Vagina (tissue), 2 donors: ENCODE measurements around the gene ISG15. TPM values are rescaled to one million over a fixed set of nuclear protein-coding genes. Genes with fewer than 3 reads are reported as not detected.

Experiments
- DNase-seq, 2 donors: peaks; one replicate each; pipeline ENCODE4 v3.0.0-alpha.2; 2017; ENCODE audit errors: extremely low spot score in 2 of 2
- H3K27ac ChIP-seq: fragments of 200-600 bp; sonication (generic); one replicate; pipeline ENCODE4 v1.5.1; 2019
- H3K27me3 ChIP-seq: fragments of 200-600 bp; sonication (generic); one replicate; pipeline ENCODE4 v1.5.1; 2019
- H3K36me3 ChIP-seq, 2 donors: fragments of 200-600 bp; sonication (generic); one replicate each; pipeline ENCODE4 v1.5.1; 2017 to 2019
- H3K4me1 ChIP-seq: fragments of 200-600 bp; sonication (generic); one replicate; pipeline ENCODE4 v1.5.1; 2019
- H3K4me3 ChIP-seq, 2 donors: fragments of 200-600 bp; sonication (generic); 1 replicate in 1 of 2; 2 replicates in 1 of 2; pipeline ENCODE4 v1.5.1; 2016 to 2019
- H3K9me3 ChIP-seq: fragments of 200-600 bp; sonication (generic); one replicate; pipeline ENCODE4 v1.5.1; 2019
- POLR2A ChIP-seq, 2 donors: fragments of 450-650 bp; IDR thresholded peaks; one replicate each; pipeline ENCODE4 v1.6.1; 2017; ENCODE audit warnings: antibody characterized with exemption in 2 of 2, mild to moderate bottlenecking in 2 of 2, moderate library complexity in 2 of 2
- POLR2AphosphoS5 ChIP-seq, 2 donors: sonication (generic); formaldehyde crosslinking; IDR thresholded peaks; one replicate each; pipeline ENCODE4 v1.9.0; 2017; ENCODE audit warnings: antibody characterized with exemption in 2 of 2, mild to moderate bottlenecking in 2 of 2, low read depth in 1 of 2; ENCODE audit not compliant: insufficient read depth in 1 of 2
- intact Hi-C: fragments of 100-400 bp; cut with DNase I; formaldehyde crosslinking; loops from one replicate; pipeline ENCODE4 v1.15.1; 2023
- total RNA-seq: library from RNA; depleted of rRNA; stranded (reverse); fragments of >200 nt; gene quantifications from one replicate; pipeline ENCODE4 v1.2.3, GENCODE V29; 2016
- TF ChIP-seq, protein P1 (sequence below), 3 experiments: fragments of 450-650 bp in 2 of 3; fragments of 200-600 bp in 1 of 3; sonication (generic) in 1 of 3; IDR thresholded peaks; one replicate each; pipeline ENCODE4 v1.5.1; 2017 to 2019; ENCODE audit warnings: antibody characterized with exemption in 3 of 3, mild to moderate bottlenecking in 2 of 3, moderate library complexity in 2 of 3

The ISG15 gene
- total RNA-seq, 1 donor from 2014 or later: 29.0 TPM

DNA sequence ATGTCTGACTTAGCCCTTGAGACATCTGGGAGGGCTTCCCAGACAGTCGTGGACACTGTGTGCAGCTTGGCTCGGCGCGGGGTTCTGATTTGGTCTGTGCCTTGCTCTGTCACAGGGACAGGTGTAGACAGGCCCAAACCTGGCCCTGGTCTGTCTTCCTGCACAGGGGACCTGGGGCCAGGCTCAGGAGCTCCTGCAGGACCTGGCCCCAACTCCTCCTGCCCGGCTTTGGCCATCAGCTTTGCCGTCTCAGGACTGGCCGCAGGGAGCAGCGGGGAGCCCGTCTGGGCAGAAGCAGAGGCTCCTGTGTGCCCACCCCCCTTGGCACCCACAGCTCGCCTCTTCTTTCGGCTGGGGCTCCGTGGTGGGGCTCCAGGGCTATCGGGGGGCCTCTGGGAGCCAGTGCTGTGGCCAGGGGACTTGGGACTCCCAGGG, 33.1 kb upstream of the ISG15 start:
- no peak for DNase-seq
- Histone ChIP-seq H3K9me3 (no peaks in the 10 kb centered on the region), H3K36me3 (no peaks in the 10 kb centered on the region), H3K27ac (no peak overlapping the region), H3K4me1 (peaks cover 14% of the 10 kb centered on the region), H3K27me3 (no peaks in the 10 kb centered on the region), H3K4me3 (no peak overlapping the region)
- no peak for TF ChIP-seq POLR2A (IDR thresholded peaks at IDR 0.05)
- no peak for TF ChIP-seq POLR2AphosphoS5 (IDR thresholded peaks at IDR 0.05; ENCODE audit: insufficient read depth in 1 of 2, low read depth in 1 of 2)
- TF ChIP-seq, protein P1, sequence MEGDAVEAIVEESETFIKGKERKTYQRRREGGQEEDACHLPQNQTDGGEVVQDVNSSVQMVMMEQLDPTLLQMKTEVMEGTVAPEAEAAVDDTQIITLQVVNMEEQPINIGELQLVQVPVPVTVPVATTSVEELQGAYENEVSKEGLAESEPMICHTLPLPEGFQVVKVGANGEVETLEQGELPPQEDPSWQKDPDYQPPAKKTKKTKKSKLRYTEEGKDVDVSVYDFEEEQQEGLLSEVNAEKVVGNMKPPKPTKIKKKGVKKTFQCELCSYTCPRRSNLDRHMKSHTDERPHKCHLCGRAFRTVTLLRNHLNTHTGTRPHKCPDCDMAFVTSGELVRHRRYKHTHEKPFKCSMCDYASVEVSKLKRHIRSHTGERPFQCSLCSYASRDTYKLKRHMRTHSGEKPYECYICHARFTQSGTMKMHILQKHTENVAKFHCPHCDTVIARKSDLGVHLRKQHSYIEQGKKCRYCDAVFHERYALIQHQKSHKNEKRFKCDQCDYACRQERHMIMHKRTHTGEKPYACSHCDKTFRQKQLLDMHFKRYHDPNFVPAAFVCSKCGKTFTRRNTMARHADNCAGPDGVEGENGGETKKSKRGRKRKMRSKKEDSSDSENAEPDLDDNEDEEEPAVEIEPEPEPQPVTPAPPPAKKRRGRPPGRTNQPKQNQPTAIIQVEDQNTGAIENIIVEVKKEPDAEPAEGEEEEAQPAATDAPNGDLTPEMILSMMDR (IDR thresholded peaks at IDR 0.05): no peak
- intact Hi-C loops: loop anchor here (5.0 kb wide), 1 partner anchor 77 kb away; no protein-coding TSS in a partner anchor

DNA sequence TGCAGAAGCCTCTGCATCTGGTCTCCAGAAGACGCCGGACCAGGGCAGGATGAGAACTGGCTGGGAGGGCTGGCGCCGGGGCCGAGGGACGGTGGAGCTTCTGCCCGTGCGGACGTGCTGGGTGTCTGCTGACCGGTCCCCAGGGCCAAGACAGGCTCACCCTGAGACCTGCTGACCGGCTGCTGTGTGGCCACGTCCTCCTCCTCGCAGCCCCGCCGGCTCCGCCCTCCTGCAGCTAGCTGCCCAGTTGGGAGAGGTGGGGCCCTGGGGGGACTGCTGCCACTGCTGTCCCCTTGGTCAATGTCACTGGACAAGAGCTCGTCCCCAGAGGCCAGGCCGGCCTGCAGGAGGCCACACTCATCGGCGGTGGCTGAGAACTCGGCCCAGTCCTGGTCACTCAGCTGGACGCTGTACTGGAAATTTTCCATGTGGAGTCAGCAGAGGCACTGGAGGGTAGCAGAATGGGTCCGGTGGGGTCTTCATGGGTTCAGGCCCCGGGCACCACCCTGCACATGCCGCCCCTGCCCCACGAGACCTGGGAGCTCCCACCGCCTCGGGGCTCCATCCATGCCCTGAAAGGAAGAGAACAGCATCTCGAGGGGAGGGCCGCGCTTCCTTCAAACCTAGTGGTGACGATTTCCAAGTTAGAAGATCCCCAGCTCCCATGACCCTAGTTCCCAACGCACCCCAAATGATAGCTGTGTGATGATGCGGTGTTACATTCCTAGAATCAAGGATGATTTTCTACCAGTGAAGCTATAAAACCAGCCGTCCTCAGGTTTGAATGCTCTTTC, 32.5 kb upstream of the ISG15 start:
- Histone ChIP-seq H3K27ac (no peak overlapping the region), H3K9me3 (no peaks in the 10 kb centered on the region), H3K36me3 (no peaks in the 10 kb centered on the region), H3K4me1 (peaks cover 7% of the 10 kb centered on the region), H3K27me3 (no peaks in the 10 kb centered on the region), H3K4me3 (no peak overlapping the region)
- DNase-seq: no peak
- TF ChIP-seq, protein P1 (IDR thresholded peaks at IDR 0.05): no peak
- intact Hi-C loops: loop anchor here (5.0 kb wide), 1 partner anchor 77 kb away; no protein-coding TSS in a partner anchor

DNA sequence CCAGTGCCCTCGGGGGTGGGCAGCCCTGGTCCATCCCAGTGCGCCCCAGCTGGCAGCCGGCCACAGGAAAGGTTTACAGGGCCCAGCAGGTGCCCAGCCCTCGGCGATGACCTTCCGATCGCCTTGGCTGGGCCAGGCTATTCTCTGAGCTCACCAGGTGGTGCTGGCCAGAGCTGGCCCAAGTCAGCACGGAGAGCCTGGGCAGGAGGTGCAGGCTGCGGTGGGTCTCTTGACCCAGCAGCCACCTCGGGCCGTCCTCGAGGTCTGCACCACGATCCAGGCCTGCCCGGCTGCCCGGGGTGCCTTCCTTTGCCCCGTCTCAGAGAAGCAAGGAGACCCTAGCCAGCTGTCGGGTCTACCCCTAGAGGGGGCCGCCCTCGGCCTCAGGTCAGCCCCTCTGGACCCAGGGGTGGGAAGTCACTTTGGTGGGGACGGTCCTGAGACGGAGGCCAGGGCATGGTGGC, 31.8 kb upstream of the ISG15 start:
- H3K27me3 ChIP-seq: no peaks in the 10 kb centered on the region

DNA sequence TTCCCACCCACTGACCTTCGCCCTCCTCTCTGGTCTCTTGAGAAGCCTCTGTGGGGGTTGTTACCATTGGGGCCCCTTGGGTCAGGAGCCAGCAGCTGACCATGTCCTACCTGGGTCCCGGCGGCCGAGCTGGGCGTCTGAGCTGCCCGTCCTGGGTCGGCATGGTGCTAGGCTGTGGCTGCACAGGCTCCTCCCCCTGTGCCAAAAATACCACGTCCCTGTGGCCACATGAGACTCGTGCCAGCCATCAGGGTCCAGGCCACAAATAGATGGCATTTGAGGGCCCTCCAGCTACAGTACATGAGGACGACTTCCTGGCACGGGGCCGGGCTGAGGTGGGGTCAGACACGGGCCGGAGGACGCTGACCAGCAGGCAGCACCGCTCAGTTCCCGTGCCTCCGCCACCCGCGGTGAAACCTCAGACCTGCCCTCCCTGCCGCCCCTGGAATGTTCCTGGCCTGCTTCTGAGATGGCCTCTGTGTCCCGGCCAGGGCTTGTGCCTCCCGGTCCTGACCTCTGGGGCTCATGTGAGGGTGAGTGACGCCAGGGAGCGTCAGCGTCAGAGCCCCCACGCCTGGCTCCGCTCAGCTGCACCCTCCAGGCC, 31.2 kb upstream of the ISG15 start, which contains the start of gene PERM1:
PERM1 (minus strand) TSS at position 139 of the 604 bp plus-strand sequence. CDS start 1,064 bp downstream, outside the sequence.
- Histone ChIP-seq H3K27me3 (no peaks in the 10 kb centered on the region), H3K36me3 (no peaks in the 10 kb centered on the region), H3K27ac (no peak within 1 kb of the TSS), H3K9me3 (no peaks in the 10 kb centered on the region), H3K4me1 (no peaks in the 10 kb centered on the region), H3K4me3 (no peak within 1 kb of the TSS)
- TF ChIP-seq POLR2AphosphoS5 (IDR thresholded peaks at IDR 0.05; ENCODE audit: insufficient read depth in 1 of 2, low read depth in 1 of 2) (no peak), POLR2A (IDR thresholded peaks at IDR 0.05) (no peak)
- TF ChIP-seq, protein P1 (IDR thresholded peaks at IDR 0.05): no peak
- DNase-seq: no peak
- intact Hi-C loops: loop anchor here (5.0 kb wide), 1 partner anchor 75 kb away; no protein-coding TSS in a partner anchor

More for the DNA sequence above, 31.8 kb upstream of the ISG15 start:
- DNase-seq: no peak
- H3K27ac ChIP-seq: no peak overlapping the region
- no peak for TF ChIP-seq POLR2A (IDR thresholded peaks at IDR 0.05)
- no peak for TF ChIP-seq POLR2AphosphoS5 (IDR thresholded peaks at IDR 0.05; ENCODE audit: insufficient read depth in 1 of 2, low read depth in 1 of 2)
- TF ChIP-seq, protein P1 (IDR thresholded peaks at IDR 0.05): no peak
- no peaks in the 10 kb centered on the region for H3K36me3 ChIP-seq
- intact Hi-C loops: loop anchor here (5.0 kb wide), 1 partner anchor 76 kb away; no protein-coding TSS in a partner anchor
- H3K4me3 ChIP-seq: no peak overlapping the region
- H3K4me1 ChIP-seq: no peaks in the 10 kb centered on the region
- H3K9me3 ChIP-seq: no peaks in the 10 kb centered on the region
